Gastroesophageal sphincter (tissue), 3 donors: Measurements from ENCODE around the gene A4GALT.
"Not testable (repeated sequence)": the region's sequence is repeated elsewhere in the genome, so short reads cannot be mapped to it uniquely, and the experiment has no call there.

Source experiments
- CTCF ChIP-seq, 4 experiments: fragments of 200-600 bp in 2 of 4; fragments of 450-650 bp in 2 of 4; sonication (generic) in 1 of 4; IDR thresholded peaks; one replicate each; pipeline ENCODE4 v1.5.1; 2017 to 2019; ENCODE audit warnings: antibody characterized with exemption in 4 of 4, mild to moderate bottlenecking in 2 of 4, moderate library complexity in 2 of 4
- EP300 ChIP-seq: sonication (generic); formaldehyde crosslinking; IDR thresholded peaks from one replicate; pipeline ENCODE4 v1.6.1; 2017; ENCODE audit warnings: antibody characterized with exemption, mild to moderate bottlenecking
- POLR2A ChIP-seq, 2 donors: fragments of 450-650 bp; IDR thresholded peaks; one replicate each; pipeline ENCODE4 v1.6.1; 2017; ENCODE audit warnings: antibody characterized with exemption in 2 of 2, mild to moderate bottlenecking in 2 of 2, moderate library complexity in 1 of 2
- POLR2AphosphoS5 ChIP-seq: sonication (generic); formaldehyde crosslinking; IDR thresholded peaks from one replicate; pipeline ENCODE4 v1.6.1; 2017; ENCODE audit warnings: antibody characterized with exemption

- TF ChIP-seq CTCF (IDR thresholded peaks at IDR 0.05); POLR2A (IDR thresholded peaks at IDR 0.05); POLR2AphosphoS5; EP300: not testable (repeated sequence)
Observed at GRCh38 chr22:42755121-42755520, 34.5 kb upstream of the A4GALT start.
